ENCODE measurements around the gene LDLRAD4. TPM values are rescaled to one million over a fixed set of nuclear protein-coding genes. Genes with fewer than 3 reads are reported as not detected.

Gene LDLRAD4
- polyA plus RNA-seq, 3 donors, result 10.3 to 11.5 (median 10.9) TPM

- no peak for DNase-seq (ENCODE audit: extremely low read depth in 1 of 11, low read depth in 9 of 11, low spot score in 4 of 11)
Measured at GRCh38 chr18:13422541-13423147, 204.1 kb downstream of the LDLRAD4 start.

GRCh38 chr18:13423352-13423751 is 204.8 kb downstream of the LDLRAD4 start:
- no peak for DNase-seq (ENCODE audit: extremely low read depth in 1 of 11, low read depth in 9 of 11, low spot score in 4 of 11)

- no peak for DNase-seq (ENCODE audit: extremely low read depth in 1 of 11, low read depth in 9 of 11, low spot score in 4 of 11)
Measured at GRCh38 chr18:13424363-13424762, 205.8 kb downstream of the LDLRAD4 start.

- no peak for DNase-seq (ENCODE audit: extremely low read depth in 1 of 11, low read depth in 9 of 11, low spot score in 4 of 11)
Measured at GRCh38 chr18:13425357-13426091, 207.0 kb downstream of the LDLRAD4 start.

- no peak for DNase-seq (ENCODE audit: extremely low read depth in 1 of 11, low read depth in 9 of 11, low spot score in 4 of 11)
Measured at GRCh38 chr18:13427354-13427753, 208.8 kb downstream of the LDLRAD4 start.

- DNase-seq (ENCODE audit: extremely low read depth in 1 of 11, low read depth in 9 of 11, low spot score in 4 of 11), result no peak
Measured at GRCh38 chr18:13428319-13428718, 209.8 kb downstream of the LDLRAD4 start.

GRCh38 chr18:13429016-13429415 is 210.5 kb downstream of the LDLRAD4 start:
- no peak for DNase-seq (ENCODE audit: extremely low read depth in 1 of 11, low read depth in 9 of 11, low spot score in 4 of 11)

GRCh38 chr18:13429884-13430510 is 211.4 kb downstream of the LDLRAD4 start:
- DNase-seq (ENCODE audit: extremely low read depth in 1 of 11, low read depth in 9 of 11, low spot score in 4 of 11), result no peak

GRCh38 chr18:13430663-13431062 is 212.1 kb downstream of the LDLRAD4 start:
- DNase-seq (ENCODE audit: extremely low read depth in 1 of 11, low read depth in 9 of 11, low spot score in 4 of 11), result no peak

GRCh38 chr18:13431886-13432285 is 213.3 kb downstream of the LDLRAD4 start:
- DNase-seq (ENCODE audit: extremely low read depth in 1 of 11, low read depth in 9 of 11, low spot score in 4 of 11), result no peak

- DNase-seq (ENCODE audit: extremely low read depth in 1 of 11, low read depth in 9 of 11, low spot score in 4 of 11), result no peak
Measured at GRCh38 chr18:13433125-13433524, 214.6 kb downstream of the LDLRAD4 start.

GRCh38 chr18:13433685-13434084 is 215.1 kb downstream of the LDLRAD4 start:
- no peak for DNase-seq (ENCODE audit: extremely low read depth in 1 of 11, low read depth in 9 of 11, low spot score in 4 of 11)

GRCh38 chr18:13434854-13435253 is 216.3 kb downstream of the LDLRAD4 start:
- no peak for DNase-seq (ENCODE audit: extremely low read depth in 1 of 11, low read depth in 9 of 11, low spot score in 4 of 11)

GRCh38 chr18:13435586-13436333 is 217.2 kb downstream of the LDLRAD4 start:
- DNase-seq (ENCODE audit: extremely low read depth in 1 of 11, low read depth in 9 of 11, low spot score in 4 of 11), result no peak

- DNase-seq (ENCODE audit: extremely low read depth in 1 of 11, low read depth in 9 of 11, low spot score in 4 of 11), result no peak
Measured at GRCh38 chr18:13436576-13436975, 218.0 kb downstream of the LDLRAD4 start.

- DNase-seq (ENCODE audit: extremely low read depth in 1 of 11, low read depth in 9 of 11, low spot score in 4 of 11), result no peak
Measured at GRCh38 chr18:13437034-13437433, 218.5 kb downstream of the LDLRAD4 start.

GRCh38 chr18:13437796-13438506 is 219.4 kb downstream of the LDLRAD4 start:
- DNase-seq (ENCODE audit: extremely low read depth in 1 of 11, low read depth in 9 of 11, low spot score in 4 of 11), result no peak

GRCh38 chr18:13438507-13439056 is 220.0 kb downstream of the LDLRAD4 start:
- DNase-seq (ENCODE audit: extremely low read depth in 1 of 11, low read depth in 9 of 11, low spot score in 4 of 11), result no peak

- no peak for DNase-seq (ENCODE audit: extremely low read depth in 1 of 11, low read depth in 9 of 11, low spot score in 4 of 11)
Measured at GRCh38 chr18:13439461-13439860, 220.9 kb downstream of the LDLRAD4 start.
